NCI-H1694 (cell line): ENCODE measurements around the gene CHAF1B.

Experiments used
- DNase-seq: peaks from one replicate; lab custom pipeline; 2025; lab: John Stamatoyannopoulos, UW

CHAF1B gene

DNA sequence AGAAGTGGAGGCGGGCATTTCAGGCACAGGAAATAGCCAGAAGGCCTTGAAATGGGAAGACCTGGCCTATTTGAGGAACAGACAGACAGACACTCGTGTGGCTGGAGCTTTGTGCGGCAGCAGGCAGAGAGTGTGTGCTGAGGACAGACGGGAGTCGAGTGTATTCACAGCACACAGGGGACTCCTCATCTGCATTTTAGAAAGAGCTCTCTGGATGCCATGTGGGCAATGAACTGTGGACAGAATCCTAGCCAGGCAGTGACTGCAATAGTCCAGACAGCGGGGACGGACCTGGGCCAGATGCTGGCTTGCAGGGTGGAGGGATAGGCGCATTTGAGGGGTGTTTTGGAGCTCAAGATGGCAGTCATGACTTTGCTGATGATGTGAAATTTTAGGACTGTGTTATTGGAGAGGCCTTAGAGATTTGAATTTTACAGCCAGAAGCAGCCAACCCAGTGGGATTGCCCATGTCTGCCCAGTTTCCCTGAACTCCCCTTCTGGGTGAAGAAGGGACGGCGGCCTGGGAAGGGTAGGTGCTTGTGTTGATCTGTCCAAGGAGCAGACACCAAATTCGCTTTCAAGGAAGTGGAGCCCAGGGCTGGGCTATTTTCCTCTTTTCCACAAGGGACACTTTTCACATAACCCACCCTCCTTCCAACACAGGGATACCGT, 43.7 kb downstream of the CHAF1B start:
- no peak for DNase-seq

DNA sequence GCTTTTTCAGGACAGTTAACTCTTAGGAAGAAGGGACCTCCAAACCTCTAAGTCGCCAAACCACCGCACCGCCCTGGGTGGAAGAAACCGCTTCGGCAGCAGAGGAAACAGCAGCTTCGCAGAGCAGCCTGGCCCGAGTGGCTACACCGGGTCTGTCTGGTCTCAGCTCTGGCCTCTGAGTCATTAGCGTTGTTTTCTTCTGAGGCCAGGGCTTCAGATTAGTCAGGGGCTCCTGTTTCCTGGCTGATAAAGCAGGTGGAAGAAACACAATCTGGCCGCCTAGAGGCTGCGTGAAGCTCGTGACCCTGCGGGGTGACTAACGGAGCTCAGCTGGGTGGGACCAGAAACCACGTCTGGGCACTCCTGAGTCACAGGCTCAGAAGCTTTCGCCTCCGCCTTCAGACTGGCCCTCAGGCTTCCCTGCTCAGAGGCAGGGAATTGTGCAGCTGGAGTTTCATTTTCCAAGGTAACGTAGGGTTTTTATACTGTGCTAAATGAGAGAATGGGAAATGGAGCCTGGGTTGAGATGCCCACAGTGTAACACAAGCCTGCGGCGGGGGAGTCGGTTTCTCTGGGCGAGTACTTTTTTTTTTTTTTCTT, 44.9 kb downstream of the CHAF1B start:
- no peak for DNase-seq

DNA sequence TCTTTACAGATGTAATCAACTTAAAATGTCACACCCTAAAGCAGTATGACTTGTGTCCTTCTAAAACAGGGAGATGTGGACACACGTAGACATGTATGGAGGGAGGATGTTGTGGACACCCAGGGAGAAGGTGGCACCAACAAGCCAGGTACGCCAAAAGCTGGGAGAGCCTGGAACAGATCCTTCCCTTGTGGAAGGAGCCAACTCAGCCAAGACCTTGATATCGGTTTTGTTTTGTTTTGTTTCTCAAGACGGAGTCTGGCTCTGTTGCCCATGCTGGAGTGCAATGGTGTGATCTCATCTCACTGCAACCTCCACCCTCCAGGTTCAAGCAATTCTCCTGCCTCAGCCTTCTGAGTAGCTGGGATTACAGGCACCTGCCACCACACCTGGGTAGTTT, 45.6 kb downstream of the CHAF1B start:
- DNase-seq = no peak

DNA sequence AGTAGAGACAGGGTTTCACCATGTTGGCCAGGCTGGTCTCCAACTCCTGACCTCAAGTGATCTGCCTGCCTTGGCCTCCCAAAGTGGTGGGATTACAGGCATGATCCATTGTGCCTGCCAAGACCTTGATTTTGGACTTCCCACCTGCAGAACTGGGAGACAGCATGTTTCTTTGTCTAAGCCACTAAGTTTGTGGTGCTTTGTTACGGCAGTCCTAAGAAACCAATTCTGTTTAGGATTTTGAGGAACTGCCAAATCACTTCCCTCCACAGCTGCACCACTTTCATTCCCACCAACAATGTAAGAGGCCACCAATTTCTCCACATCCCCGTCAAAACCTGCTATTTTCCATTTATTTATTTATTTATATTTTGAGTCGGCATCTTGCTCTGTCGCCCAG, 46.1 kb downstream of the CHAF1B start:
- DNase-seq = no peak

- DNase-seq = no peak
These were observed 48.0 kb downstream of the CHAF1B start for GRCh38 chr21:36433059-36433709.

DNA sequence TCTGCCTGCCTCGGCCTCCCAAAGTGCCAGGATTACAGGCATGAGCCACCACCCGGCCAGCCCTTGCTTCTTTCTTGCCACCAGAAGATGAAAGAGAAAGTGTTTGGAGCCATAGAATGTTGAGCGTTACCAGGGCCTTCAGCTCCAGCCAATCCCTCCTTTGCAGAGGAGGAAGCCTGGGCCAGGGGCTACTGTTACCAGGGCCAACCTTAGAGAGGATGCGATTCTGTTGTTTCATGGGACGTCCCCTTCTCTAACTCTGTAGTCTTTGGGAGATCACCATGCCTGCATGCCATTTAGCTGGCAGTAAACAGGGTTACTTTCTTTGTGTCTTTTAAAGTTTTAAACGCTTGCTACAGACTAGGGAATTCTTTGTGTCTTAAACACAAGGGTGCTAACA, 49.0 kb downstream of the CHAF1B start:
- no peak for DNase-seq

DNA sequence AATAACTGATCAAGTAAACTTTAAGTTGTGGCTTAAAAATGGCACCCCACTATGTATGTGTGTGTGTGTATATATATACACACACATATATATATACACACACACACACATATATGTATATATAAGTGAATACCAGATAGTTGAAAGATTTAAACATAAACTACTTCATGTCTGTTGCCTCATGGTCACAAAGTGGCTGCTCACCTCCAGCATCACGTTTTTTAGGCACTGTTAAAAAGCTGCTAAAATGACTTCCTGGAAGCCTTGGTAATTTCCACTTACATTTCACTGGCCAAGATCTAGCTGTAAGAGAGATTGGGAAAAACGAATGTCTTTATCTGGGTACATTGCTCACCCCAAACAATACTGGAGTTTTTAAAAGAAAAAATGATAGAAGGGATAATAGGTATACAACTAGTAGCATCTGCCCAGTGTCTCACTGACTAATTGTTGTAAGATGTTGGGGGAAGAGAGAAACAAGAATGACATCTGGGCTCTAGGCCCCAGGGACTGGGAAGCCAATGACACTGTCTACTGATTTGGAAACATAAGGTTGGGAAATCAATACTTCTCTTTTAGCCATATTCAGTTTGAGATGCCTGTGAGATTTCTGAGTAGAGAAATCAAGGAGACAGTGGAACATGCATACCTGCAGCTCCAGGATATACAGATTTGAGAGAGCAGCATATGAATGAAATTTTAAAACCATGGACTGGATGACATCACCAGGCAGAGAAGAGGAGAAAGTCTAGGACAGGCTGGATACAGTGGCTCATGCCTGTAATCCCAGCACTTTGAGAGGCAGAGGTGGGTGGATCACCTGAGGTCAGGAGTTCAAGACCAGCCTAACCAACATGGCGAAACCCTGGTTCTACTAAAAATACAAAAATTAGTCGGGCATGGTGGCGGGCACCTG, 51.9 kb downstream of the CHAF1B start:
- no peak for DNase-seq

GRCh38 chr21:36437745-36438128, 52.5 kb downstream of the CHAF1B start:
- no peak for DNase-seq

DNA sequence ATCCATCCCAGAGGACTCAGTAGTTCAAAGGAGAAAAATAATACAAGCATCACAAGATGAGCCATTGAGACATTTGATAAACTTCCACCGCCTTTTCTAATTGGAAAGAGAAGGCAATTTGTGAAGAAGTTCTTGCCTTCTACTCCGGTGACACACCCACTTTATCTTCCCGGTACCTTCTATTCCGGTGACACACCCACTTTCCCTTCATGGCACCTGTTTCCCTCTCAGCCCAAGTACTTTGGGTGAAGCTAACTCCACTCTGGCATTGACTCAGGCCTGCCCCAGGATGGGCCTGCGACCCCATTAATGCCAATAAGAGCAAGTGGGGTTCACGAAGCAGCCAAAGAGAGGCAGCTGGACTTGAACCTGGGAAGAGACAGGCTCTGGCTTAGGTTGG, 56.5 kb downstream of the CHAF1B start:
- DNase-seq = no peak

GRCh38 chr21:36446301-36446700, 61.1 kb downstream of the CHAF1B start:
- no peak for DNase-seq

DNA sequence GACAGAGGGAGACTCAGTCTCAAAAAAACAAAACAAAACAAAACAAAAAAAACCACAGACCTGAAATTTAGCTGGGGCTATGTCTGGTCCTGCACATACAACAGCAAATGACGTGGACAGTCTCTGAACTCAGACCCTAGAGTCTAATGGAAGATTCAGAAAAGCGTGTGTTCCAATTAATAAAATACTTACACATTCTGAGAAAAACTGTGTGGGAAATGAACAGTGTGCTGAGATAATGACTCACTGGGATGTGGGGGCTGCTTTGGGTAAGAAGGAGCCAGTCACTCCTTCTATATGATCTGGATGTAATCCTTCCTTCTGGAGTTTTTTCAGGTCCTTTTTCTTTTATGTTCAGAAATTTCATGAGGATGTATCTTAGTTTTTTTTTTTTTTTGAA, 65.3 kb downstream of the CHAF1B start:
- no peak for DNase-seq

- DNase-seq = no peak
These were observed 66.3 kb downstream of the CHAF1B start for GRCh38 chr21:36451506-36451905.

DNA sequence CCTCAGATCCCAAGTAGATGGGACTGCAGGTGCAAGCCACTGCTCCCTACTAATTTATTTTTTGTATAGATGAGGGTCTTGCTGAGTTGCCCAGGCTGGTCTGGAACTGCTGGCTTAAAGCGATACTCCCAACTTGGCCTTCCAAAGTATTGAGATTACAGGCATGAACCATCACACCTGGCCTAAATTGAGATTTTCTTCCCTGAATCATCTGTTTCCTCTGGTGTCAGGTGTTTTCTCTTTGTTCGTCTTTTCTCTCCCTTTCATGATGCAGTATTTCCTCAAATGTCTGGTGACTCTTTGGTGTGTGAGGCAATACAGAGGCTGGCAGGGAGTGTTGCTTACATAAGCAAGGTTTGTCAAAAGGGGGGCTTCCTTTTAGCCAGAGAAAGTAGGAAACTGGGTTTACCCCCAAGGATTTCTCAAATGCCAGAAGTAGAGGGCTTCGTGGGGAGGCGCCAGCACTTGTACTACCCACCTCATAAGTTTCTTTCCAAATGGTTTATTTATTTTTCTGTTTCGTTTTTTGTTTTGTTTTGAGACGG, 67.2 kb downstream of the CHAF1B start:
- no peak for DNase-seq

DNA sequence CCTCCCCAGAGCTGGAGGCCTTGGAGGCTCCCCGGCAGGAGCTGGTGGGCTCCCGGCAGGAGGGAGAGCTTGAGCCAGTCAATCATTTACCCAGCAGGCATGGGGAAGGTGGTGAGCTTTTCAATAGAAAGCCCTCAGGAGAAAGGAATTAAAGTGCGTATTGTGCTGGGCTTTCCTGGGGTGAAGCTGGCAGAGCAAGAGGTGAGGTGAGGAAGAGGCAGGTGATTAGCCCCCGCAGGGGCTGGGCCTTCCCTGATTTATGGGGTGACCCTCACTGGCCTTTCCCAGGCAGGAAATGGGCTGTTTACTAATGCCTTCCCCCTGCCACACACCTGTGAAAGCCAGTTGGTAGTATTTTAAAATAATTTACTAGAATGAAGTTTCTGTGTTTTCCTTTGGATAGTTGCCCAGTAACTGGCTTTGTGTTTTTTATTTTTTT, 68.9 kb downstream of the CHAF1B start:
- no peak for DNase-seq

DNA sequence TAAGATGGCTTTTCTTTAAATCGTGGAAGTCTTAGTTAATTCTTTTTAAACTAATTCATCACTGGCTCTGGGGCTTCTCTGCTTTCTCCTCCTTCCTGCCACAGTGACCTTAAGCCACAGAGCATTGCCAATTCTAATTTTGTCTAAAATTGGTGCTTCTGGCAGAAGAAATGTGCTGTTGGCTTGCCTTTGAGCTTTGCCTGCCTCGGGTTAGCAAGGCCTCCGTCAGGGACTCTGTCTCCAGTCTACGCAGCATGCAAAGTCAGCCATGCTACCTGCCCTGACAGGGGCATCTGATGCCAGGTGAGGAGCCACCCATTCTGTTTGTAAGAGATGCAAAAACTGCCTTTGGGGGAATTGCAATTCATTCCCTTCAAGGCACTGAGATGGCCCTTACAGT, 69.5 kb downstream of the CHAF1B start:
- DNase-seq = no peak

DNA sequence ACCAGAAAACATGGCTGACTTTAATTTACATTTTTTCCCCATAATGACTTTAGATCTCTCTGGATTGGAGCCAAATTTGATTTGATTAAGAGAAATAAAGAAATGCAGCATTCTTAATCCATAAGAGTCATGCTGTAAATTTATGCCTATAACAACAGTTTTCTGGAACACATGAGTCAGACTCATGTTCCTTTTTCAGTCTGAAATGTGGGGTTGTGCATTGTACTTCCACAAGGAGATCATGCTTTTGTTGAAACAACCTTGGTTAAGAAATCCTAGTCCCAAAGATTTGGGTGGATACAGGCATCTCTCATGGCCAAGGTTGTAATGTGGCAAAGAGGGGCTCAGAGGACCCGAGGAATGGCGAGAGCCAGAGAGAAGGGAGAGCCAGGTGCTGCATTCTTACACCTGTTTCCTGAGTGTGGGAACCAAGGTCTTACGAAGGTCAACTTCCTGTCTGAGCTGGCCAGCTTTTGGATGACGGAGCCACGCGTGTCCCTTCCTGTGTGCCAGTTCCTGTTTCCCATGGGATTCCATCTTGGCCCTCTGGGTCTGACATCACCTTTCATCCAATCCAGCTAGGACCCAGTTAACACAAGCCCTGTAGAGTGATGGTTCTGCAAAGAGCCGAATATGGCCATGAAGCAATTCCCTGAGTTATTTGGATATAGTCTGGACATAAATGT, 71.7 kb downstream of the CHAF1B start:
- DNase-seq = no peak

DNA sequence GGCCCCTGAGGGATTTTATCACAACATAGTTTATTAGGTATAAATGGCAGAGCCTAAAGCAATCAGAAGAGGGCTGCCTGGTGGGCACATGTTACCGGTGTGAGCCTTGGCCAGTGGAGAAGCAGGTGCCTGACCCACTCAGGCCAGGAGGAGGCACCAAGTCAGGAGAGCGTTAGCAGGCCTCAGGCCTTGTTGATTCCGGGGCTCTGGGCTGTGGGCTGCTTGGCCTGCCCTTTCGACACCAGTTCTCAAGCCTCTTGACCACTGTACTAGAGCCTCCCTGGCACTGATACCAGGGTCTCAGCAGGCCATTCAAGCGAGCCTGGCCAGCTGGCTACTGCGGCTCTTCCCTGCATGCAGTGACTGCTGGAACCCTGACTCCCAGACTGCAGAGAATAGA, 73.9 kb downstream of the CHAF1B start:
- DNase-seq = no peak

DNA sequence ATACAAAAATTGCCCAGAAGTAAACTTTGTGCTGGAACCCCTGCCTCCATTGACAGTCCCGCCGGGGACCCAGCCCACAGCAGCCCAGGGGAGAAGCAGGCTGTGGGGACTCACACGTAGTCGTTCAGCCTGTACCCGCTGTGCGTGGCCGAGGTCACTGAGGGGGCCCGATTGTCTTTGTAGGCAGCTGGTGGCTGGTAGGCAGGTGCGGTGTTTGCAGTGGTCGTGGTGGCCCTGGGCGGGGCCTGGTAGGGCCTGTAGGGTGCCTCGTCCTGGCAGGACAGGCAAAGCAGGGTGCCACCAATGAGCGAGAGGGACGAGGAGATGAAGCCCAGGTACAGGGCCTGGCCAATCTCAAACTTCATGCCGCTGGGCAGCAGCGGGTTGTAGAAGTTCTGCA, 75.7 kb downstream of the CHAF1B start:
- no peak for DNase-seq

GRCh38 chr21:36461277-36461917, 76.2 kb downstream of the CHAF1B start:
- DNase-seq = no peak

DNA sequence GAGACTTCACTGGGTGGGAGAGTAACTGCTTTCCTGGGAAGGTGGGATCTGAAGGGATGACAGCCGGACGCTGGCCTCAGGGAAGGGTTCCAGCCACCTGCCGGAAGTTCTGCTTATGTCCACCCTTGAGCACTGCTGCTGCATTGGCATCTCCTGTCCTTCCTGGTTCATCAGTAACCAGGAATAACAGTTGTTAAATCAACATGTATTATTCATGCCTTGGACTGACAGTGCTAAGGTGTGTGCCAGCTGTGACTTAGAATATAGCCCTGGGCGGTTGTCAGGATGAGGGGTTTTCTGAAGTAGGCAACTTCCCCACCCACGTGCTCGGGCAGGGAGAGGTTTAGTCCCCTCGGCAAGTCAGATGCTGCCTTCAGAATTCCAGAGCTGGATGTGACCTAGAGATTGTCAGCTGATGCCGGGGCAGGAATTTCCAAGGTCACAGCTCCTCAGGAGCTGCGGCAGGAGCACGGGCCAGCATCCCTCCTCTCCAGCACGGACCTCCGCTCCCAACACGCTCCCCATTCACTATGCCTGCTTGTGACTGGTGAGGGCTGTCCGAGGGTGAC, 76.8 kb downstream of the CHAF1B start:
- DNase-seq = no peak

GRCh38 chr21:36463204-36463603, 78.0 kb downstream of the CHAF1B start:
- no peak for DNase-seq
